ENCODE data around the gene SAMD7. TPM values are rescaled to one million over a fixed set of nuclear protein-coding genes. Genes with fewer than 3 reads are reported as not detected.

SAMD7 gene
- total and polyA plus RNA-seq, 9 of the 15 experiments (the other 6 are each of a cell fraction or from before 2014, with no cell fraction given) = not detected

DNA sequence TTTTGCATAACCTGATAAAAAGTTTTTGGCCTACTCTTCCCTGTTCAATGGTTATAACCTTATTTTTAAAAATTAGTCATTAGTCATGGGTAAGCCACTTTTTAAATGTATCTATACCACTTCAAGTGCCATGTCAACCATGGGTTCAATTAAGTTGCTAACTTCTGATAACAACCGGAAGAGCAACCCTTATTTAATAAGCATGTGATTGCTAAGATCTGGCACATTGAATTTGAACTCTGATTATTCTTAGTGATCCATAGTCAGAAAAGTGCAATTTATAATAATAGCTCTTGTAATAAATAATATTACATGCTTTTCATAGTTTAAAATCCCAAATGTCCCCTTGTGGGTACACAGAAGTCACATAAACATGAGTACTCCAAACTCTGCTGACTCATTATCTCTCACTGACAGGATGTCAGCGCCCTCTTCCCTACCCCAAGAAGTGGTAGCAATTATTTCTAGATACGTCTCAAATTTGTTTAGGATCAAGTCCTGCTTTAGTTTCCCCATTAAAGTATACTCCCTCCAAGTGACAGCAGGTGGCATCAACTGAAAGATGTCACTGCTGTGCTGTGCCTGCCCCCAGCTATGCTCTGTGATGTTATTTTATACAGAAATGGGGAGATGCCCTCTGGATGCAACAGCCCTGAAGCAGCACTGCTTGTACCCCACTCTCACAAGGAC, 18.6 kb downstream of the SAMD7 start:
- H3K27me3 ChIP-seq (ENCODE audit: control insufficient read depth in 2 of 2, insufficient read depth in 2 of 2, low read length in 2 of 2) = no peaks in the 10 kb centered on the region
- H3K79me2 ChIP-seq (ENCODE audit: control insufficient read depth, insufficient read depth, low read length) = no peaks in the 10 kb centered on the region
- H4K20me1 ChIP-seq (replicated peaks; ENCODE audit: control insufficient read depth, insufficient read depth, low read length) = no peaks in the 10 kb centered on the region
- H2AFZ ChIP-seq (ENCODE audit: low read depth, low read length) = peak overlapping the region; percentile 94
- DNase-seq (ENCODE audit: extremely low read depth in 1 of 4, low spot score in 3 of 4) = peak; percentile 21 to 72 (median 52)
- H3K27ac ChIP-seq (ENCODE audit: extremely low read depth, low read depth, low read length) = peak overlapping the region; percentile 63
- ChIA-PET CTCF (ENCODE audit: low intra/inter-chr PET ratio) (interaction anchor here (0.7 kb wide), 1 partner anchor 261 kb away, joined by 4 read pairs; no protein-coding TSS in a partner anchor), POLR2A (interaction anchor here (0.6 kb wide), 1 partner anchor 210 kb away, joined by 3 read pairs; no protein-coding TSS in a partner anchor)
- no TSS peak for BruUV-seq (replicated peaks)
- peak overlapping the region; percentile 52; the same call in 1 of the 2 replicates for H3K4me2 ChIP-seq (ENCODE audit: insufficient read depth, low read length)
- no peaks in the 10 kb centered on the region for H3K36me3 ChIP-seq (ENCODE audit: control insufficient read depth, insufficient read depth, low read length)
- H3K9me1 ChIP-seq (ENCODE audit: control insufficient read depth, insufficient read depth, low read length) = no peaks in the 10 kb centered on the region
- H3K9me3 ChIP-seq (replicated peaks; ENCODE audit: control insufficient read depth, insufficient read depth, low read depth, low read length) = no peaks in the 10 kb centered on the region
- H3K4me1 ChIP-seq (replicated peaks in 1 of 2; ENCODE audit: control insufficient read depth in 2 of 2, insufficient read depth in 2 of 2, low read length in 2 of 2) = peaks cover 5 to 23% of the 10 kb centered on the region in 2 experiments
- peak; percentile 81 for ATAC-seq
- in situ Hi-C loops (cut with MboI) (no loop called here), intact Hi-C loops (cut with micrococcal nuclease) (loop anchor here (2.0 to 5.0 kb wide), 2 partner anchors 37 to 68 kb away; partner anchors contain the start of gene SEC62)
- H3K9ac ChIP-seq (ENCODE audit: insufficient read depth in 1 of 2, low read depth in 2 of 2, low read length in 2 of 2) = peak overlapping the region in 1 of 2 experiments; percentile 28; a peak in 1 of 4 replicates
- 22% methylated on average over 3 of the region's 3 CpGs for WGBS (ENCODE audit: insufficient coverage, low coverage, missing lambda C conversion rate)
- H3K4me3 ChIP-seq = no peak overlapping the region
- FAIRE-seq = peak; percentile 87
- TF ChIP-seq RBM17 (IDR thresholded peaks at IDR 0.05; ENCODE audit: borderline replicate concordance, low read depth, low read length) (no peak), CBFA2T3 (IDR thresholded peaks at IDR 0.05) (peak; percentile 29; the same call in 1 of the 2 replicates), SMARCE1 (IDR thresholded peaks at IDR 0.05) (peak; percentile 52; the same call in 1 of the 2 replicates), SMARCC2 (IDR thresholded peaks at IDR 0.05; ENCODE audit: low read depth) (peak; percentile 39; the same call in 1 of the 2 replicates), DIDO1 (tag; IDR thresholded peaks at IDR 0.05; ENCODE audit: low read depth) (no peak), CHD2 (IDR thresholded peaks at IDR 0.05; ENCODE audit: low read depth, low read length) (no peak), ZKSCAN8 (CRISPR knock-in tag; IDR thresholded peaks at IDR 0.05) (0 out of 2 replicates have a peak, but pooled peaks have one; percentile 60), ZNF778 (CRISPR knock-in tag; IDR thresholded peaks at IDR 0.05) (no peak), GATAD2B (IDR thresholded peaks at IDR 0.05; ENCODE audit: borderline replicate concordance) (peak; percentile 30; the same call in 1 of the 2 replicates)
- TF ChIP-seq, protein P1, sequence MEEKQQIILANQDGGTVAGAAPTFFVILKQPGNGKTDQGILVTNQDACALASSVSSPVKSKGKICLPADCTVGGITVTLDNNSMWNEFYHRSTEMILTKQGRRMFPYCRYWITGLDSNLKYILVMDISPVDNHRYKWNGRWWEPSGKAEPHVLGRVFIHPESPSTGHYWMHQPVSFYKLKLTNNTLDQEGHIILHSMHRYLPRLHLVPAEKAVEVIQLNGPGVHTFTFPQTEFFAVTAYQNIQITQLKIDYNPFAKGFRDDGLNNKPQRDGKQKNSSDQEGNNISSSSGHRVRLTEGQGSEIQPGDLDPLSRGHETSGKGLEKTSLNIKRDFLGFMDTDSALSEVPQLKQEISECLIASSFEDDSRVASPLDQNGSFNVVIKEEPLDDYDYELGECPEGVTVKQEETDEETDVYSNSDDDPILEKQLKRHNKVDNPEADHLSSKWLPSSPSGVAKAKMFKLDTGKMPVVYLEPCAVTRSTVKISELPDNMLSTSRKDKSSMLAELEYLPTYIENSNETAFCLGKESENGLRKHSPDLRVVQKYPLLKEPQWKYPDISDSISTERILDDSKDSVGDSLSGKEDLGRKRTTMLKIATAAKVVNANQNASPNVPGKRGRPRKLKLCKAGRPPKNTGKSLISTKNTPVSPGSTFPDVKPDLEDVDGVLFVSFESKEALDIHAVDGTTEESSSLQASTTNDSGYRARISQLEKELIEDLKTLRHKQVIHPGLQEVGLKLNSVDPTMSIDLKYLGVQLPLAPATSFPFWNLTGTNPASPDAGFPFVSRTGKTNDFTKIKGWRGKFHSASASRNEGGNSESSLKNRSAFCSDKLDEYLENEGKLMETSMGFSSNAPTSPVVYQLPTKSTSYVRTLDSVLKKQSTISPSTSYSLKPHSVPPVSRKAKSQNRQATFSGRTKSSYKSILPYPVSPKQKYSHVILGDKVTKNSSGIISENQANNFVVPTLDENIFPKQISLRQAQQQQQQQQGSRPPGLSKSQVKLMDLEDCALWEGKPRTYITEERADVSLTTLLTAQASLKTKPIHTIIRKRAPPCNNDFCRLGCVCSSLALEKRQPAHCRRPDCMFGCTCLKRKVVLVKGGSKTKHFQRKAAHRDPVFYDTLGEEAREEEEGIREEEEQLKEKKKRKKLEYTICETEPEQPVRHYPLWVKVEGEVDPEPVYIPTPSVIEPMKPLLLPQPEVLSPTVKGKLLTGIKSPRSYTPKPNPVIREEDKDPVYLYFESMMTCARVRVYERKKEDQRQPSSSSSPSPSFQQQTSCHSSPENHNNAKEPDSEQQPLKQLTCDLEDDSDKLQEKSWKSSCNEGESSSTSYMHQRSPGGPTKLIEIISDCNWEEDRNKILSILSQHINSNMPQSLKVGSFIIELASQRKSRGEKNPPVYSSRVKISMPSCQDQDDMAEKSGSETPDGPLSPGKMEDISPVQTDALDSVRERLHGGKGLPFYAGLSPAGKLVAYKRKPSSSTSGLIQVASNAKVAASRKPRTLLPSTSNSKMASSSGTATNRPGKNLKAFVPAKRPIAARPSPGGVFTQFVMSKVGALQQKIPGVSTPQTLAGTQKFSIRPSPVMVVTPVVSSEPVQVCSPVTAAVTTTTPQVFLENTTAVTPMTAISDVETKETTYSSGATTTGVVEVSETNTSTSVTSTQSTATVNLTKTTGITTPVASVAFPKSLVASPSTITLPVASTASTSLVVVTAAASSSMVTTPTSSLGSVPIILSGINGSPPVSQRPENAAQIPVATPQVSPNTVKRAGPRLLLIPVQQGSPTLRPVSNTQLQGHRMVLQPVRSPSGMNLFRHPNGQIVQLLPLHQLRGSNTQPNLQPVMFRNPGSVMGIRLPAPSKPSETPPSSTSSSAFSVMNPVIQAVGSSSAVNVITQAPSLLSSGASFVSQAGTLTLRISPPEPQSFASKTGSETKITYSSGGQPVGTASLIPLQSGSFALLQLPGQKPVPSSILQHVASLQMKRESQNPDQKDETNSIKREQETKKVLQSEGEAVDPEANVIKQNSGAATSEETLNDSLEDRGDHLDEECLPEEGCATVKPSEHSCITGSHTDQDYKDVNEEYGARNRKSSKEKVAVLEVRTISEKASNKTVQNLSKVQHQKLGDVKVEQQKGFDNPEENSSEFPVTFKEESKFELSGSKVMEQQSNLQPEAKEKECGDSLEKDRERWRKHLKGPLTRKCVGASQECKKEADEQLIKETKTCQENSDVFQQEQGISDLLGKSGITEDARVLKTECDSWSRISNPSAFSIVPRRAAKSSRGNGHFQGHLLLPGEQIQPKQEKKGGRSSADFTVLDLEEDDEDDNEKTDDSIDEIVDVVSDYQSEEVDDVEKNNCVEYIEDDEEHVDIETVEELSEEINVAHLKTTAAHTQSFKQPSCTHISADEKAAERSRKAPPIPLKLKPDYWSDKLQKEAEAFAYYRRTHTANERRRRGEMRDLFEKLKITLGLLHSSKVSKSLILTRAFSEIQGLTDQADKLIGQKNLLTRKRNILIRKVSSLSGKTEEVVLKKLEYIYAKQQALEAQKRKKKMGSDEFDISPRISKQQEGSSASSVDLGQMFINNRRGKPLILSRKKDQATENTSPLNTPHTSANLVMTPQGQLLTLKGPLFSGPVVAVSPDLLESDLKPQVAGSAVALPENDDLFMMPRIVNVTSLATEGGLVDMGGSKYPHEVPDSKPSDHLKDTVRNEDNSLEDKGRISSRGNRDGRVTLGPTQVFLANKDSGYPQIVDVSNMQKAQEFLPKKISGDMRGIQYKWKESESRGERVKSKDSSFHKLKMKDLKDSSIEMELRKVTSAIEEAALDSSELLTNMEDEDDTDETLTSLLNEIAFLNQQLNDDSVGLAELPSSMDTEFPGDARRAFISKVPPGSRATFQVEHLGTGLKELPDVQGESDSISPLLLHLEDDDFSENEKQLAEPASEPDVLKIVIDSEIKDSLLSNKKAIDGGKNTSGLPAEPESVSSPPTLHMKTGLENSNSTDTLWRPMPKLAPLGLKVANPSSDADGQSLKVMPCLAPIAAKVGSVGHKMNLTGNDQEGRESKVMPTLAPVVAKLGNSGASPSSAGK (IDR thresholded peaks at IDR 0.05) = no peak

All from K562 (cell line).